Neural progenitor cell (in vitro differentiated cells): ENCODE results near the gene IQSEC1. TPM values are rescaled to one million over a fixed set of nuclear protein-coding genes. Genes with fewer than 3 reads are reported as not detected.

Experiments used
- DNase-seq: peaks from one replicate; pipeline ENCODE4 v3.0.0-alpha.2; 2016; ENCODE audit warnings: low spot score
- H2AFZ ChIP-seq: fragments of 200-600 bp; sonication (generic); replicated peaks from 2 replicates; pipeline ENCODE4 v1.6.1; 2016; ENCODE audit warnings: antibody characterized with exemption
- H3F3A ChIP-seq: fragments of 200-600 bp; sonication (generic); 2 replicates; pipeline ENCODE4 v1.6.1; 2016; ENCODE audit warnings: antibody characterized with exemption, low read depth
- H3K27ac ChIP-seq: fragments of 200-600 bp; sonication (generic); 2 replicates; pipeline ENCODE4 v1.5.1; 2016; ENCODE audit warnings: mild to moderate bottlenecking
- H3K27me3 ChIP-seq: fragments of 200-600 bp; sonication (generic); 2 replicates; pipeline ENCODE4 v1.6.1; 2016; ENCODE audit warnings: mild to moderate bottlenecking, moderate library complexity
- H3K36me3 ChIP-seq: fragments of 200-600 bp; sonication (generic); 2 replicates; pipeline ENCODE4 v1.5.1; 2016
- H3K4me1 ChIP-seq: fragments of 200-600 bp; sonication (generic); 2 replicates; pipeline ENCODE4 v1.6.1; 2016; ENCODE audit warnings: mixed run types
- H3K4me2 ChIP-seq: fragments of 200-600 bp; sonication (generic); 2 replicates; pipeline ENCODE4 v1.6.1; 2016
- H3K4me3 ChIP-seq: fragments of 200-600 bp; sonication (generic); 2 replicates; pipeline ENCODE4 v1.5.1; 2016
- H3K79me2 ChIP-seq: fragments of 200-600 bp; sonication (generic); 2 replicates; pipeline ENCODE4 v1.6.1; 2016; ENCODE audit warnings: low read depth
- H3K9ac ChIP-seq: fragments of 200-600 bp; sonication (generic); 2 replicates; pipeline ENCODE4 v1.6.1; 2016
- H3K9me3 ChIP-seq: fragments of 200-600 bp; sonication (generic); 2 replicates; pipeline ENCODE4 v1.5.1; 2016; ENCODE audit warnings: low read depth
- H4K20me1 ChIP-seq: fragments of 200-600 bp; sonication (generic); 2 replicates; pipeline ENCODE4 v1.6.1; 2016; ENCODE audit warnings: low read depth
- H3K27ac Mint-ChIP-seq: 3 replicates; pipeline ENCODE4 v1.8.0; 2021; ENCODE audit warnings: mixed read lengths
- H3K27me3 Mint-ChIP-seq: 2 replicates; pipeline ENCODE4 v1.8.0; 2022; ENCODE audit warnings: low read depth, mild to moderate bottlenecking, inconsistent platforms, moderate library complexity, mixed read lengths; ENCODE audit not compliant: insufficient read depth
- H3K36me3 Mint-ChIP-seq: 3 replicates; pipeline ENCODE4 v1.8.0; 2021; ENCODE audit warnings: mixed read lengths
- H3K4me1 Mint-ChIP-seq: 3 replicates; pipeline ENCODE4 v1.8.0; 2021; ENCODE audit warnings: mixed read lengths
- H3K4me3 Mint-ChIP-seq: 3 replicates; pipeline ENCODE4 v1.8.0; 2021; ENCODE audit warnings: mild to moderate bottlenecking, moderate library complexity, mixed read lengths
- H3K9me3 Mint-ChIP-seq: 3 replicates; pipeline ENCODE4 v1.8.0; 2020; ENCODE audit warnings: mixed read lengths
- CTCF ChIP-seq: fragments of 200-600 bp; sonication (generic); IDR thresholded peaks from 2 replicates; pipeline ENCODE4 v1.5.1; 2017; ENCODE audit warnings: antibody characterized with exemption, mild to moderate bottlenecking
- EZH2 ChIP-seq: fragments of 200-600 bp; sonication (generic); IDR thresholded peaks from 2 replicates; pipeline ENCODE4 v1.6.1; 2017; ENCODE audit warnings: antibody characterized with exemption, mild to moderate bottlenecking, moderate library complexity
- EZH2phosphoT487 ChIP-seq: fragments of 200-600 bp; sonication (generic); IDR thresholded peaks from 2 replicates; pipeline ENCODE4 v1.6.1; 2017; ENCODE audit warnings: antibody characterized with exemption
- total RNA-seq: library from RNA; depleted of rRNA; stranded (reverse); fragments of >200 nt; gene quantifications from 2 replicates; pipeline ENCODE4 v1.2.3, GENCODE V29; 2015; ENCODE audit warnings: low replicate concordance

The IQSEC1 gene
- total RNA-seq, 1 donor from 2014 or later = 8.9 TPM

- no peak overlapping the region for H3K4me3 ChIP-seq
Observed at GRCh38 chr3:13047296-13048165, 25.7 kb downstream of the IQSEC1 start.

GRCh38 chr3:13046569-13047274 is 26.5 kb downstream of the IQSEC1 start:
- Histone ChIP-seq H3K9me3 (no peaks in the 10 kb centered on the region), H4K20me1 (peaks cover 9% of the 10 kb centered on the region), H2AFZ (no peak overlapping the region), H3K36me3 (no peaks in the 10 kb centered on the region), H3K4me2 (no peak overlapping the region), H3K27ac (no peak overlapping the region), H3K4me1 (peaks cover 54% of the 10 kb centered on the region), H3K27me3 (no peaks in the 10 kb centered on the region), H3F3A (peaks cover 19% of the 10 kb centered on the region), H3K4me3 (no peak overlapping the region), H3K79me2 (no peaks in the 10 kb centered on the region), H3K9ac (no peak overlapping the region)
- TF ChIP-seq CTCF (no peak), EZH2 (no peak), EZH2phosphoT487 (no peak)
- Mint-ChIP-seq H3K27ac (peak overlapping the region; percentile 11), H3K36me3 (no peaks in the 10 kb centered on the region), H3K27me3 (peaks cover 9% of the 10 kb centered on the region), H3K4me1 (peaks cover 93% of the 10 kb centered on the region), H3K9me3 (no peaks in the 10 kb centered on the region), H3K4me3 (peak overlapping the region; percentile 2)
- no peak for DNase-seq

More at GRCh38 chr3:13047296-13048165, 25.7 kb downstream of the IQSEC1 start:
- no peaks in the 10 kb centered on the region for H3K79me2 ChIP-seq
- Mint-ChIP-seq H3K4me3 (peak overlapping the region; percentile 2), H3K9me3 (no peaks in the 10 kb centered on the region), H3K27ac (peak overlapping the region; percentile 91), H3K36me3 (no peaks in the 10 kb centered on the region), H3K27me3 (peaks cover 9% of the 10 kb centered on the region), H3K4me1 (peaks cover 90% of the 10 kb centered on the region)
- H3K4me1 ChIP-seq = peaks cover 46% of the 10 kb centered on the region
- H3K9me3 ChIP-seq = no peaks in the 10 kb centered on the region
- H3K27ac ChIP-seq = no peak overlapping the region
- H4K20me1 ChIP-seq = peaks cover 3% of the 10 kb centered on the region
- DNase-seq = no peak
- TF ChIP-seq EZH2 (no peak), EZH2phosphoT487 (no peak), CTCF (no peak)
- peaks cover 18% of the 10 kb centered on the region for H3F3A ChIP-seq
- H3K36me3 ChIP-seq = no peaks in the 10 kb centered on the region
- no peak overlapping the region for H2AFZ ChIP-seq
- H3K4me2 ChIP-seq = no peak overlapping the region
- H3K27me3 ChIP-seq = no peaks in the 10 kb centered on the region
- H3K9ac ChIP-seq = no peak overlapping the region

GRCh38 chr3:13045904-13046568 is 27.2 kb downstream of the IQSEC1 start:
- no peaks in the 10 kb centered on the region for H3K79me2 ChIP-seq
- H3K36me3 Mint-ChIP-seq = no peaks in the 10 kb centered on the region
- H2AFZ ChIP-seq = no peak overlapping the region
- H3K4me1 Mint-ChIP-seq = peaks cover 93% of the 10 kb centered on the region
- no peak overlapping the region for H3K4me2 ChIP-seq
- peaks cover 58% of the 10 kb centered on the region for H3K4me1 ChIP-seq
- H3K27me3 ChIP-seq = no peaks in the 10 kb centered on the region
- TF ChIP-seq EZH2 (no peak), CTCF (no peak), EZH2phosphoT487 (no peak)
- no peak overlapping the region for H3K9ac ChIP-seq
- peaks cover 9% of the 10 kb centered on the region for H3K27me3 Mint-ChIP-seq
- H3K4me3 ChIP-seq = no peak overlapping the region
- H3K4me3 Mint-ChIP-seq = no peak overlapping the region
- peaks cover 25% of the 10 kb centered on the region for H3F3A ChIP-seq
- no peaks in the 10 kb centered on the region for H3K36me3 ChIP-seq
- no peaks in the 10 kb centered on the region for H3K9me3 Mint-ChIP-seq
- no peak overlapping the region for H3K27ac ChIP-seq
- H3K9me3 ChIP-seq = no peaks in the 10 kb centered on the region
- peak overlapping the region; percentile 21 for H3K27ac Mint-ChIP-seq
- DNase-seq = no peak
- peaks cover 9% of the 10 kb centered on the region for H4K20me1 ChIP-seq
